T-helper 2 cell treated with Interferon-gamma antibody and Interleukin-4, amounts not matched to agents 100 ng/mL and 5 ng/mL, for 36 hours (primary cell): Measurements from ENCODE around the gene CHST14. TPM values are rescaled to one million over a fixed set of nuclear protein-coding genes. Genes with fewer than 3 reads are reported as not detected.

Experiments used
- total RNA-seq: library from RNA; stranded (reverse); gene quantifications from 2 replicates; pipeline ENCODE4 v1.2.3, GENCODE V29; 2022

CHST14 gene
- total RNA-seq, 1 donor from 2014 or later, result 16.5 TPM

Other genes starting within 250 kb of the CHST14 start
- 0.43 and 0.64 TPM in 2 replicates for gene PAK6, start 231.9 kb upstream of the CHST14 start, total RNA-seq
- gene ANKRD63, start 187.9 kb upstream of the CHST14 start, total RNA-seq, result 0.23 TPM in 1 of 2 replicates, not detected in the other
- 177 and 192 TPM in 2 replicates for gene PLCB2, start 163.0 kb upstream of the CHST14 start, total RNA-seq
- 6.8 and 9.9 TPM in 2 replicates for gene INAFM2, start 147.3 kb upstream of the CHST14 start, total RNA-seq
- gene CCDC9B, start 130.0 kb upstream of the CHST14 start, total RNA-seq, result 0.66 and 0.86 TPM in 2 replicates
- not detected in 2 replicates for gene PHGR1, start 120.0 kb upstream of the CHST14 start, total RNA-seq
- 0.32 and 0.52 TPM in 2 replicates for gene DISP2, start 112.8 kb upstream of the CHST14 start, total RNA-seq
- 52.1 and 53.6 TPM in 2 replicates for gene KNSTRN, start 88.3 kb upstream of the CHST14 start, total RNA-seq
- gene IVD, start 65.2 kb upstream of the CHST14 start, total RNA-seq, result 63.1 and 69.5 TPM in 2 replicates
- 29.7 and 31.2 TPM in 2 replicates for gene BAHD1, start 30.0 kb upstream of the CHST14 start, total RNA-seq
- 23.8 and 25.0 TPM in 2 replicates for gene CCDC32, start 94.1 kb downstream of the CHST14 start, total RNA-seq
- gene RPUSD2, start 98.3 kb downstream of the CHST14 start, total RNA-seq, result 13.5 and 14.2 TPM in 2 replicates
- gene KNL1, start 123.3 kb downstream of the CHST14 start, total RNA-seq, result 51.7 and 53.0 TPM in 2 replicates
- 64.7 and 64.9 TPM in 2 replicates for gene RAD51, start 224.2 kb downstream of the CHST14 start, total RNA-seq